Measurements from ENCODE around the gene SGF29.
"Not testable (repeated sequence)": the region's sequence is repeated elsewhere in the genome, so short reads cannot be mapped to it uniquely, and the experiment has no call there.

SGF29 gene

DNA sequence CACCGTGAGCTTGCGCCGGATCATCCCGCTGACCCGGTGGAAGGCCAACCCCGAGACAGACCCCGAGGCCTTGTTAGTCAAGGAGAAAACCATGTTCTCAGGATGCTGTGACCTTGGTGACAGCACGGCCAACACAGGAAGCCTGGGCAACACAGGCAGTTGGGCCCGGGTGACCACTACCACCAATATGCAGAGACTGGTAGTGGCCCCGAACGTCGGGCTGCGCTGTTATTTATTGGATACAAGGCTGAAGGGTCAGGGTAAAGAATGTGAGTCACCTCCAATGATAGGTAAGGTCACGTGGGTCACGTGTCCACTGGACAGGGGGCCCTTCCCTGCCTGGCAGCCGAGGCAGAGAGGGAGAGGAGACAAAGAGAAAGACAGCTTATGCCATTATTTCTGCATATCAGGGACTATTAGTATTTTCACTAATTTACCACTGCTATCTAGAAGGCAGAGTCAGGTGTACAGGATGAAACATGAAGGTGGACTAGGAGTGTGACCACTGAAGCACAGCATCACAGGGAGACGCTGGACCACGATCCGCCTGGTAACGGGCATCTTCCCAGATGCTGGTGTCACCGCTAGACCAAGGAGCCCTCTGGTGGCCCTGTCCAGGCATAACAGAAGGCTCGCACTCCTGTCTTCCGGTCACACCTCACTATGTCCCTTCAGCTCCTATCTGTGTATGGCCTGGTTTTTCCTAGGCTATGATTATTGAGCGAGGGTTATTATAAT is 61.9 kb downstream of the SGF29 start:
- DNase-seq = peak; percentile 20

DNA sequence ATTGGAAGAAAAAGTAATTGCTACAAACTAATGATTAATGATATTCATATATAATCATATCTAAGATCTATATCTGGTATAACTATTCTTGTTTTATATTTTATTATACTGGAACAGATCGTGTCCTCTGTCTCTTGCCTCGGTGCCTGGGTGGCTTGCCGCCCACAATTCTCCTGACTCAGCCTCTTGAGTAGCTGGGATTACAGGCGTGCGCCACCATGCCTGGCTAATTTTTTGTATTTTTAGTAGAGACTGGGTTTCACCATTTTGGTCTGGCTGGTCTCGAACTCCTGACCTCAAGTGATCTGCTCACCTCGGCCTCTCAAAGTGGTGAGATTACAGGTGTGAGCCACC is 62.5 kb downstream of the SGF29 start:
- not testable (repeated sequence) for DNase-seq

DNA sequence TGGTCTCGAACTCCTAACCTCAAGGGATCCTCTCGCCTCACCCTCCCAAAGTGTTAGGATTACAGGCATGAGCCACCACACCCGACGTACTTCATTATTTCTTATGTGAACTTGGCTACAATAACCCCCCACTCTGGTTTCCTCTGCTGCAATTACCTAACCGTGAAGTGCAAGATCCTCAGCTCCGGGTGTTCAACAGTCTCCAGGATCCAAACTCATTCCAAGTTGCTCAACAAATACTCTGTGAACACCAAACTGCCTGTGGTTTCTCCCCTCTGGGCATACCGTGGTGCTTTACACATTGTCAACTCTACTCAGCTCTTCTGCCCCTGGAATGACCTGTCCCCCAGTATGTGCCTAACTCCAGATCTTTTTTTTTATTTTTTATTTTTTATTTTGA is 62.9 kb downstream of the SGF29 start:
- peak; percentile 59 for DNase-seq

DNA sequence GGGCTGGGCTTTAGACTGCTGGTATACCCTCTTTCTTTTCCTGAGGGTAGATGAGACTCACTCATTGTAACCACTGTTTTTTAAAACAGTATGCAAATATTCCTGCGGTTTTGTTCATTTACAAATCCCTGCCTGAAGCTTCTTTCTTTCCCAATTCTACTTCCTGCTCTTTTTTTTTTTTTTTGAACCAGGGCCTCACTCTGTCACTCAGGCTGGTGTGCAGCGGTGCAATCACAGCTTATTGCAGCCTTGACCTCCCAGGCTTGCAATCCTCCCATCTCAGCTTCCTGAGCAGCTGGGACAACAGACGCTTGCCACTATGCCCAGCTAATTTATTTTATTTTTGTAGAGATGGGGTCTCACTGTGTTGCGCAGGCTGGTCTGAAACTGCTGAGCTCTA is 64.2 kb downstream of the SGF29 start:
- peak; percentile 75 for DNase-seq

DNA sequence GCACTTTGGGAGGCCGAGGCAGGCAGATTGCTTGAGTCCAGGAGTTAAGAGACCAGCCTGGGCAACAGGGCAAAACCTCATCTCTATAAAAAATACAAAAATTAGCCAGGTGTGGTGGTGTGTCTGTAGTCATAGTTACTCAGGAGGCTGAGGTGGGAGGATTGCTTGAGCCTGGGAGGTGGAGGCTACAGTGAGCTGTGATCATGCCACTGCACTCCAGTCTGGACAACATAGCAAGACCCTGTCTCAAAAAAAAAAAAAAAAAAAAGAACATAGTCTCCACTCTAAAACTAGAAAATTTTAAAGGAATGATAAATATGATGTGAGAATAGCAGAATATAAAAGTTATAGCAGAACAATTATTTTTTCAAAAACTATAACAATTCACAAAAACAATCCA is 66.6 kb downstream of the SGF29 start:
- not testable (repeated sequence) for DNase-seq

DNA sequence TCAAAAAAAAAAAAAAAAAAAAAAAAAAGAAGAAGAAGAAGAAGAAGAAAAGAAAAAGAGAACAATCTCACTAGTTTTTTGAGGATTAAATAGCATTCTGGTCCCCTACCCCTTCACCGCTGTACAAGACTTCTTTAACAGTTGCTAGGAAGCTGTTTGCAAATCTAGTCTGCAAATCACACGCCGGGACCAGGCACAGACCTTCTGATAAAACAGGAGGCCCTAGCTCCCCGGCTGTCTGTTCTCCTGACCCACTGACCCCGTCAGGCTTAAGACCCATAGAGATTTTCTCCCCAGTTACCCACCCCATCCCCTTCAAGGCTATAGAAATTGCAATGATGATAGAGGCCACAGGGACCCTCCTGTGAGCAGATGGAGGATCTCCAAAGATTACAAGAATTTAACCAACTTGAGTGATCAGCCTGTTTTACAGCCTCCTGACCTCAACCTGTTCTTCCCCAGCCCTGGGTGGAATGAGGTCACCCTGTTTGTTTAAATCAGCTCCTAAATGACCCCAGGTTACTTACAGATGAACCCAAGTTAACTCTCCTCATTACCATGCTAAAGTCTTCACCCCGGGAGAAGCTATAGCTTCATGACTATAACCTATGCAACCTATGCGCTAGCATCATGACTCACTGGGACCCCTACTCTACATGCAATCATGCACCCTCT is 67.9 kb downstream of the SGF29 start:
- no peak for DNase-seq

DNA sequence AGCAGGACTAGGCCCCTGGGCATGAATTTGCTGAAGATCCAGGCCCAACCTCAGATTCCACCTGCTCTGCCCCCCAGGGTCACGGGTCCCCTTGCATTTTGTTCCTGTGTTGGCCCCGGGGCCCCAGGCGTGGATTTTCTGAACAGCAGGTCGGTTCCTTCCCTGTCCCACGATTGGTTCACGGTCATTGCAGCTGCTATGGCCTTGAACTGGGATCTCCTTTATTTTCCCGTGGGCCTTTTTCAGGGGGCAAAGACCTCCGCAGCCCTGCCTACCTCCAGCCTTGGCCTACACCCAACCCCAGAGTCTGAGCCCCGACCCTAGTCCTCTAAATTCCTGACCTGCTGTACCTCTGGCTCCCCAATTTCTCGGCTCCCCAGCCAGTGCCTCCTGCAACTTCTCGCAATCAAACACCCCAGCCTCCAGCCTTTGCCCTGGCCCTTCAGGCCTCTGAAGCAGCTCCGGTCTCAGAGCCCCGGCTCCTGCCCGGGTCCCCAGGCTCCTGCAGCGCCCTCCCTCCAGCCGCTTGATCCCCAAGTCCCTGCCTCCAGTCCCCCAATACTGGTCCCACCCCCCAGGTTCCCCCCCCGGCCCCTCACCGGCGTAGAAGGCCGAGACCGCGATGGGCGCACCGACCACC is 68.9 kb downstream of the SGF29 start:
- DNase-seq = not testable (repeated sequence)

DNA sequence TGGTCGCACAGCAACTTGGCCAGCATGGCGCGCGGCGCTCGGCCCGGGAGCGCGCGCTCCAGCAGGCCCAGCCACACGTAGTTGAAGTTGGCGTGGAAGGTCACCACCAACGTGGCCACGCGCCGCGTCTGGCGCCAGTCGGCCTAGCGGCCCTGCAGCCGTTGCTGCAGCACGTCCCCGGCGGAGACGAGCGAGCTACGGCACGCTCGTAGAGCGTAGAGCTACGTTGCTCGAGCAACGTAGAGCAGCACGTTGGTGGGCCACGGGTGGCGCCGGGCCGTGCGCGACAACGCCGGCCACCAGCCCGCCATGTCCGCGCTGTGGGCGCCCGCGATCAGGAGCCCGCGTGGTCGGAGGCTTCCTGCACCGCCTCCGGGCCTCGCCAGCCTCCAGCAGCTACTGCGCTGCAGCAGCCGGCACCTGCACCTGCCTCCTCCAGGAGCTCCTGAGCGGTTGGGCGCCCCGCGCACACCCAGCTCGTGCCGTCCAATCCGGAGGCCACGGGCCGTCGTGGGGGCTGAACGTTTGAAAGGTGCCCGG is 69.5 kb downstream of the SGF29 start:
- no peak for DNase-seq

DNA sequence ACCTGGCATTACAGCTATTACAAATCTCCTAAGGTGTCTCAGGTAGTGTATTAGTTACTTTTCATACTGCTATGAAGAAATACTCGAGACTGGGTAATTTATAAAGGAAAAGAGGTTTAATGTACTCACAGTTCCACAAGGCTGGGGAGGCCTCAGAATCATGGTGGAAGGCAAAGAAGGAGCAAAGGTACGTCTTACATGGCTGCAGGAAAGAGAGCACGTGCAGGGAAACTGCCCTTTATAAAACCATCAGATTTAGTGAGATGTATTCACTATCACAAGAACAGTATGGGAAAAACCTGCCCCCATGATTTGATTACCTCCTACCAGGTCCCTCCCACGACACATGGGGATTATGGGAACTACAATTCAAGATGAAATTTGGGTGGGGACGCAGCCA is 77.2 kb downstream of the SGF29 start:
- DNase-seq = not testable (repeated sequence)

DNA sequence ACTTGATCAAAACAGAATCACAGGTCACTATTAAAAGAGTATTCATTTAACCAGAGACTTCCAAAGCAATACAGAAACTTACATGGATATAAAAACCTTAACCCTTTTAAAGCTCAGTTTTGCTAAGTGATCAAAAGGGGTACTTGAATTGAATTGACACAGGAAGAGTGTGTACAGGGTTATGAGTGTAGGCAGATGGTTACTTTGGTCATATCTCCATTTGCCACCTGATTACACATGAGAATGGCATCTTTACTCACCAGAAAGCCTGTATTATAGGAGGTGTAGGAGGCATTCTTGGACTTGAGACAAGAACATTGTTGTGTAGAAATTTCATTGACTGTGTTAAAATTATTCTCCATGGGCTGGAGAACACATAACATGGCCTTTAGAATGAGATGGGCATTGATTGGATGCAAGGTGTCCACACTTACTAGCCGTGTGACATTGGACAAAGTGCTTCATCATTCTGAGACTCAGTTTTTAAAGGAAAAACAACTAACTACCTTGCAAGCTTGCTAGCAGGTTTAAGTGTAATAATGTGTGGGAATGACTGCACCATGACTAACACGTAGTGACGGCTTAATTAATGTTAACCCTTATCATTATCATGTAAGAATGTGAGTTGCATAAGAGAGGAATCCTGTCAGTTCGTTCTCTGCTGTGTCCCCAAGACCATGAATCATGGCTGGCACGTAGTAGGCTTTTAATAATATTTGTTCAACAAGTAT is 82.5 kb downstream of the SGF29 start:
- DNase-seq = not testable (repeated sequence)

DNA sequence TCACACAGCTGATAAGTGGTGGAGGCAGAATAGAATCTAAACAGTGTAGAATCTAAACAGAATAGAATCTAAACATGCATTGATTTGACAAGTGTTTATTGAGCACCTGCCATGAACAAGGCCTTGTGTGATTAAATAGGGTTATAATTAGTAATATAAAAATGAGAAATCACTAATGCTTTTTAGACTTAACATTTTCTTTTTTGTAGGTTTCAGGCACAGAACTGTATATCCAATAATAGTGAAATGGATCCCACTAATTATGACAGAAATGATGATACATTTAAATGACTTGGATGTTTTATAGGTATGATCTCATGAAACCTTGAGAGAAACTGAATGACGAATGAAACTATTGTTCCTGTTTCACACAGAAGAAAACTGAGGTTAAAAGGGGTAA is 84.0 kb downstream of the SGF29 start, which contains the start of gene NPIPB8:
TSS of gene NPIPB8 (plus strand) at position 301 of the 400 bp plus-strand sequence. CDS start 296 bp downstream, outside the sequence.
- not testable (repeated sequence) for DNase-seq

DNA sequence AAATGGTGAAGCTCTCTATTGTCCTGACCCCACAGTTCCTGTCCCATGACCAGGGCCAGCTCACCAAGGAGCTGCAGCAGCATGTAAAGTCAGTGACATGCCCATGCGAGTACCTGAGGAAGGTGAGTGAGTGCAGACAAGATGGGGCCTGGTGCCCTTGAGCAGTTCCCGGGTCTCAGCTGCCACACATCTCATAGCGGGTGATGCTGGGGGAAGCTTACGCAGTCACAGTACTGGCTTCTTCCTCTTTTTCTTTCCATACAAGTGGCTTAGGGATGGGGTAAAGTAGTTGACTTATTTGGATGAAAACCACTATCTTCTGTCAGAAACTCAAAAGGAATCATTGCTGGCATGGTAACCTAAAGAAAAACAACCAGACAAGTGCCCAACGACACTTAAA is 84.6 kb downstream of the SGF29 start:
- peak; percentile 3 for DNase-seq

DNA sequence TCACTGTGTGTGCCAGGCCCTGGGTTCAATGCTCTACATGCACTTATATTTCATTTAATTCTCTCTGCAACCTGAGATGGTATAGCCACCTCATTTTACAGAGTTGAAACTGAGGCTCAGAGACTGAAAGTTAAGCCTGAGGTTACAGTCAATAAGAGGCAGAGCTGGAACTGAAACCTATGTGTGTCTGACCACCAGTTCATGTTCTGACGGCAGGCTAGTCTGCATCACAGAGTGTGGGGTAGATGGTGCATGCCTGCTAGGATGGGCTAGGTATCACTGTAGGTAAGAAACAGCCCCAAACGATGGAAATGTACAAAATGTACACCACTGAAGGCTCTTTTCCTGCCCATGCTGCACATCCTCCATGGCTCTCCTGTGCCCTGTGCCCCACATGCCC is 86.2 kb downstream of the SGF29 start:
- DNase-seq = peak; percentile 30

All from MV-4-11 (cell line).